ENCODE measurements around the gene ZNF256. TPM values are rescaled to one million over a fixed set of nuclear protein-coding genes. Genes with fewer than 3 reads are reported as not detected.

The ZNF256 gene
- polyA plus RNA-seq, 1 donor from 2014 or later, result 11.0 TPM

DNA sequence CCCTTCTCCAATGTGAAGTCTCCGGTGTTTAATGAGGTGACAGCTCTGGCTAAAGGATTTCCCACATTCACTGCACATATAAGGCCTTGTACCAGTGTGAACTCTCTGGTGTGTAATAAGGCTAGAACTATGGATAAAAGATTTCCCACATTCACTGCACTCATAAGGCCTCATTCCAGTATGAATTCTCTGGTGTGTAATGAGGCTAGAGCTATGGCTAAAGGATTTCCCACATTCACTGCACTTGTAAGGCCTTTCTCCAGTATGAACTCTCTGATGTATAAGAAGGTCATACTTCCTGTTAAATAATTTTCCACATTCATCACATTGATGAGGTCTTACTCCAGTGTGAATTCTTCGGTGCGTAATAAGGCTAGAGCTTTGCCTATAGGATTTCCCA lies 5.9 kb downstream of the ZNF256 start:
- Histone ChIP-seq H3K9me3 (ENCODE audit: low read length) (peaks cover 12% of the 10 kb centered on the region), H3K36me3 (ENCODE audit: insufficient read depth, low read length) (peaks cover 32% of the 10 kb centered on the region), H3K4me3 (ENCODE audit: low read length) (no peak overlapping the region), H3K9me2 (ENCODE audit: insufficient read depth, low read length) (no peaks in the 10 kb centered on the region), H3K27me3 (ENCODE audit: insufficient read depth, low read depth, low read length) (no peaks in the 10 kb centered on the region), H2AFZ (ENCODE audit: low read depth, low read length) (no peak overlapping the region), H3F3A (ENCODE audit: insufficient read depth, low read length, poor library complexity, severe bottlenecking) (no peaks in the 10 kb centered on the region), H3K79me2 (replicated peaks; ENCODE audit: insufficient read depth, low read length) (peaks cover 22% of the 10 kb centered on the region), H3K4me2 (ENCODE audit: low read length) (no peak overlapping the region), H4K20me1 (ENCODE audit: insufficient read depth) (no peaks in the 10 kb centered on the region), H3K9ac (ENCODE audit: low read length) (no peak overlapping the region), H3K27ac (ENCODE audit: low read length) (no peak overlapping the region)
- no peak for TF ChIP-seq EZH2 (IDR thresholded peaks at IDR 0.05; ENCODE audit: borderline replicate concordance, insufficient read depth, low read length, poor library complexity, severe bottlenecking)
- no peak for TF ChIP-seq SMC3 (conservative IDR thresholded peaks at IDR 0.05; ENCODE audit: poor library complexity)
- TF ChIP-seq, protein P1, sequence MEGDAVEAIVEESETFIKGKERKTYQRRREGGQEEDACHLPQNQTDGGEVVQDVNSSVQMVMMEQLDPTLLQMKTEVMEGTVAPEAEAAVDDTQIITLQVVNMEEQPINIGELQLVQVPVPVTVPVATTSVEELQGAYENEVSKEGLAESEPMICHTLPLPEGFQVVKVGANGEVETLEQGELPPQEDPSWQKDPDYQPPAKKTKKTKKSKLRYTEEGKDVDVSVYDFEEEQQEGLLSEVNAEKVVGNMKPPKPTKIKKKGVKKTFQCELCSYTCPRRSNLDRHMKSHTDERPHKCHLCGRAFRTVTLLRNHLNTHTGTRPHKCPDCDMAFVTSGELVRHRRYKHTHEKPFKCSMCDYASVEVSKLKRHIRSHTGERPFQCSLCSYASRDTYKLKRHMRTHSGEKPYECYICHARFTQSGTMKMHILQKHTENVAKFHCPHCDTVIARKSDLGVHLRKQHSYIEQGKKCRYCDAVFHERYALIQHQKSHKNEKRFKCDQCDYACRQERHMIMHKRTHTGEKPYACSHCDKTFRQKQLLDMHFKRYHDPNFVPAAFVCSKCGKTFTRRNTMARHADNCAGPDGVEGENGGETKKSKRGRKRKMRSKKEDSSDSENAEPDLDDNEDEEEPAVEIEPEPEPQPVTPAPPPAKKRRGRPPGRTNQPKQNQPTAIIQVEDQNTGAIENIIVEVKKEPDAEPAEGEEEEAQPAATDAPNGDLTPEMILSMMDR (IDR thresholded peaks at IDR 0.05; ENCODE audit: poor library complexity, severe bottlenecking), result no peak
- TF ChIP-seq POLR2AphosphoS5 (IDR thresholded peaks at IDR 0.05), result no peak
- TF ChIP-seq RAD21 (conservative IDR thresholded peaks at IDR 0.05), result no peak
- TF ChIP-seq, protein P2, sequence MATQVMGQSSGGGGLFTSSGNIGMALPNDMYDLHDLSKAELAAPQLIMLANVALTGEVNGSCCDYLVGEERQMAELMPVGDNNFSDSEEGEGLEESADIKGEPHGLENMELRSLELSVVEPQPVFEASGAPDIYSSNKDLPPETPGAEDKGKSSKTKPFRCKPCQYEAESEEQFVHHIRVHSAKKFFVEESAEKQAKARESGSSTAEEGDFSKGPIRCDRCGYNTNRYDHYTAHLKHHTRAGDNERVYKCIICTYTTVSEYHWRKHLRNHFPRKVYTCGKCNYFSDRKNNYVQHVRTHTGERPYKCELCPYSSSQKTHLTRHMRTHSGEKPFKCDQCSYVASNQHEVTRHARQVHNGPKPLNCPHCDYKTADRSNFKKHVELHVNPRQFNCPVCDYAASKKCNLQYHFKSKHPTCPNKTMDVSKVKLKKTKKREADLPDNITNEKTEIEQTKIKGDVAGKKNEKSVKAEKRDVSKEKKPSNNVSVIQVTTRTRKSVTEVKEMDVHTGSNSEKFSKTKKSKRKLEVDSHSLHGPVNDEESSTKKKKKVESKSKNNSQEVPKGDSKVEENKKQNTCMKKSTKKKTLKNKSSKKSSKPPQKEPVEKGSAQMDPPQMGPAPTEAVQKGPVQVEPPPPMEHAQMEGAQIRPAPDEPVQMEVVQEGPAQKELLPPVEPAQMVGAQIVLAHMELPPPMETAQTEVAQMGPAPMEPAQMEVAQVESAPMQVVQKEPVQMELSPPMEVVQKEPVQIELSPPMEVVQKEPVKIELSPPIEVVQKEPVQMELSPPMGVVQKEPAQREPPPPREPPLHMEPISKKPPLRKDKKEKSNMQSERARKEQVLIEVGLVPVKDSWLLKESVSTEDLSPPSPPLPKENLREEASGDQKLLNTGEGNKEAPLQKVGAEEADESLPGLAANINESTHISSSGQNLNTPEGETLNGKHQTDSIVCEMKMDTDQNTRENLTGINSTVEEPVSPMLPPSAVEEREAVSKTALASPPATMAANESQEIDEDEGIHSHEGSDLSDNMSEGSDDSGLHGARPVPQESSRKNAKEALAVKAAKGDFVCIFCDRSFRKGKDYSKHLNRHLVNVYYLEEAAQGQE (IDR thresholded peaks at IDR 0.05; ENCODE audit: borderline replicate concordance), result no peak
- no peak for TF ChIP-seq TAF1 (IDR thresholded peaks at IDR 0.05; ENCODE audit: low read depth)
- TF ChIP-seq EP300 (conservative IDR thresholded peaks at IDR 0.05; ENCODE audit: poor library complexity, severe bottlenecking), result no peak
- no peak for TF ChIP-seq MXI1 (conservative IDR thresholded peaks at IDR 0.05; ENCODE audit: poor library complexity, severe bottlenecking)

DNA sequence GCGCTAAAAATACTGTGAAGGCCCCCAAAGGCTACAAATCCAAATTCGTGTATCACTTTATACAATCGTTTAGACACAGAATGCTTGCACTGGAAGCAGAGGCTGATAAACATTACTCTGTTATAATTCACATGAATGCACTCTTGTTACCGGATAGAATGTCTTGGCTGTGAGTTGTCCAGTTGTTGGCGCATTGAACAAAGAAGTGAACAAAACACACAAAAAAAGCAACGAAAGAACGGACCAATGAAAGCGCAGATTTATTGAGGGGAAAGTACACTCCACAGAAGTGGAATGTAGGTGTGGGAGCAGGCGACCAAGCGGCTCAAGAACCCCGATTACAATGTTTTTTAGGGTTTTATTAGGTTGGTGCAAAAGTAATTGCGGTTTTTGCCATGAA lies 11.8 kb downstream of the ZNF256 start:
- H2AFZ ChIP-seq (ENCODE audit: low read depth, low read length), result no peak overlapping the region
- peak overlapping the region; percentile 89 for H3K9ac ChIP-seq (ENCODE audit: low read length)
- H3K79me2 ChIP-seq (replicated peaks; ENCODE audit: insufficient read depth, low read length), result peaks cover 22% of the 10 kb centered on the region
- H3K4me2 ChIP-seq (ENCODE audit: low read length), result no peak overlapping the region
- peaks cover 15% of the 10 kb centered on the region for H3K36me3 ChIP-seq (ENCODE audit: insufficient read depth, low read length)
- H3K9me3 ChIP-seq (ENCODE audit: low read length), result peaks cover 24% of the 10 kb centered on the region
- peak overlapping the region; percentile 85 for H3K27ac ChIP-seq (ENCODE audit: low read length)
- H4K20me1 ChIP-seq (ENCODE audit: insufficient read depth), result no peaks in the 10 kb centered on the region
- no peaks in the 10 kb centered on the region for H3K9me2 ChIP-seq (ENCODE audit: insufficient read depth, low read length)
- H3F3A ChIP-seq (ENCODE audit: insufficient read depth, low read length, poor library complexity, severe bottlenecking), result no peaks in the 10 kb centered on the region
- H3K4me3 ChIP-seq (ENCODE audit: low read length), result peak overlapping the region; percentile 94
- H3K27me3 ChIP-seq (ENCODE audit: insufficient read depth, low read depth, low read length), result no peaks in the 10 kb centered on the region
- TF ChIP-seq EZH2 (IDR thresholded peaks at IDR 0.05; ENCODE audit: borderline replicate concordance, insufficient read depth, low read length, poor library complexity, severe bottlenecking), result no peak
- no peak for TF ChIP-seq MXI1 (conservative IDR thresholded peaks at IDR 0.05; ENCODE audit: poor library complexity, severe bottlenecking)
- TF ChIP-seq, protein P1 (IDR thresholded peaks at IDR 0.05; ENCODE audit: poor library complexity, severe bottlenecking), result no peak
- TF ChIP-seq RAD21 (conservative IDR thresholded peaks at IDR 0.05), result no peak
- no peak for TF ChIP-seq SMC3 (conservative IDR thresholded peaks at IDR 0.05; ENCODE audit: poor library complexity)
- TF ChIP-seq, protein P2 (IDR thresholded peaks at IDR 0.05; ENCODE audit: borderline replicate concordance), result no peak
- TF ChIP-seq EP300 (conservative IDR thresholded peaks at IDR 0.05; ENCODE audit: poor library complexity, severe bottlenecking), result no peak
